ENCODE results near the gene F5.
"Not testable (repeated sequence)": the region's sequence is repeated elsewhere in the genome, so short reads cannot be mapped to it uniquely, and the experiment has no call there.

F5 gene

GRCh38 chr1:169508432-169509338, 77.6 kb downstream of the F5 start:
- no peak for DNase-seq (ENCODE audit: low spot score)

GRCh38 chr1:169507413-169507812, 78.9 kb downstream of the F5 start:
- DNase-seq (ENCODE audit: low spot score), result no peak

- DNase-seq (ENCODE audit: low spot score), result not testable (repeated sequence)
Observed at GRCh38 chr1:169503601-169504000, 82.7 kb downstream of the F5 start.

GRCh38 chr1:169499807-169500206, 86.5 kb downstream of the F5 start:
- no peak for DNase-seq (ENCODE audit: low spot score)

GRCh38 chr1:169497317-169497716, 89.0 kb downstream of the F5 start:
- no peak for DNase-seq (ENCODE audit: low spot score)

GRCh38 chr1:169495916-169496315, 90.4 kb downstream of the F5 start:
- no peak for DNase-seq (ENCODE audit: low spot score)

GRCh38 chr1:169495046-169495775, 91.1 kb downstream of the F5 start:
- DNase-seq (ENCODE audit: low spot score), result no peak

GRCh38 chr1:169494343-169494742, 91.9 kb downstream of the F5 start:
- no peak for DNase-seq (ENCODE audit: low spot score)

- DNase-seq (ENCODE audit: low spot score), result no peak
Observed at GRCh38 chr1:169493251-169493650, 93.0 kb downstream of the F5 start.

GRCh38 chr1:169491845-169492281, 94.4 kb downstream of the F5 start:
- DNase-seq (ENCODE audit: low spot score), result no peak

GRCh38 chr1:169488157-169488556, 98.1 kb downstream of the F5 start:
- no peak for DNase-seq (ENCODE audit: low spot score)

GRCh38 chr1:169487561-169487960, 98.7 kb downstream of the F5 start:
- no peak for DNase-seq (ENCODE audit: low spot score)

GRCh38 chr1:169487133-169487532, 99.1 kb downstream of the F5 start:
- DNase-seq (ENCODE audit: low spot score), result no peak

GRCh38 chr1:169486281-169487051, 99.8 kb downstream of the F5 start:
- no peak for DNase-seq (ENCODE audit: low spot score)

- DNase-seq (ENCODE audit: low spot score), result peak; percentile 99
Observed at GRCh38 chr1:169485431-169486280, 100.6 kb downstream of the F5 start, which contains the start of gene SLC19A2. SLC19A2 (minus strand) TSS chr1:169485944; CDS start chr1:169485766, 178 bp downstream.

GRCh38 chr1:169484683-169485430, 101.4 kb downstream of the F5 start:
- DNase-seq (ENCODE audit: low spot score), result peak; percentile 32

- no peak for DNase-seq (ENCODE audit: low spot score)
Observed at GRCh38 chr1:169484101-169484500, 102.2 kb downstream of the F5 start.

GRCh38 chr1:169483500-169483966, 102.7 kb downstream of the F5 start:
- DNase-seq (ENCODE audit: low spot score), result no peak

GRCh38 chr1:169479363-169480066, 106.8 kb downstream of the F5 start:
- DNase-seq (ENCODE audit: low spot score), result no peak
